Activated CD8-positive, alpha-beta memory T cell treated with anti-CD3 and anti-CD28 coated beads, Interleukin-2, amount 50 U/mL, for 24 hours (primary cell): ENCODE results near the gene MSI2.

ENCODE experiments used
- DNase-seq: peaks from one replicate; pipeline ENCODE4 v3.0.0-alpha.2; 2020; ENCODE audit errors: extremely low read depth

Gene MSI2

DNA sequence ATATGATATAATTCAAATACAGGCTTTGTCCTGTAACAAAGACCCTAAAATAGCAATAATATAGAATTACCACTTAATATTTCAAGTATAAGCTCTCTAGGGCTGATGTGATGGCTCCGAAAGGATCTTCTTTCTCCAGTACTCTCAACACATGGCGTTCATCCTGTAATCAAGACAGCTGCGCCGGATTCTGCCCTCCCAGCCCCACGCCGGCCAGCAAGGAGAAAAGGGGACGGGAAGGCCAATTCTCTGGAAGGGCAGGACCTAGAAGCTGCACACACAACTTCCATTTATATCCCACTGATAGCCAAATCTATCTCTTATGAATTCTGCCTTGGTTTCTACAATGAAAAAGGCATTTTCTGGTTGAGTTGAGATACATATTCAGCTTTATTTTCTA, 456.8 kb downstream of the MSI2 start:
- DNase-seq: no peak

- DNase-seq: no peak
Observed at GRCh38 chr17:57714665-57715180, 458.4 kb downstream of the MSI2 start.

- no peak for DNase-seq
Observed at GRCh38 chr17:57715981-57716380, 459.7 kb downstream of the MSI2 start.

DNA sequence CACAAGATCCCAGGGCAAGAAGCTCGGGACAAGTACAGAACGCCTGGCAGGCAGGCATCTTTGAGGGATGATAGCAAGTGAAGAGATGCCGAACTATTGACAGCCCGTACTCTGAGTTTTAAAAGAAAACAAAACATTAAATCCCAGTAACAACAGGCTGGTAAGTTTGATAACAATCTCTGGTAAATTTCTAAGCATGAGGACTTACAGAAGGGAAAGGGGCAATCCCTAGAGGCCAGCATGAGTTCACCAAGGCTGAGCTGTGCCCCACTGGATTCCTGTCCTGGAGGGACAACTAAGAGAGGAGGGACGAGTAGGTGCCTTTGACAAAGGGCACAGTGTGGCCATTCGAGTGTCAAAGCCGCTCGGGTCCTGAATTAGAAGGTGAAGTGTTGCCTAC, 462.6 kb downstream of the MSI2 start:
- no peak for DNase-seq

- DNase-seq: no peak
Observed at GRCh38 chr17:57720386-57721035, 464.2 kb downstream of the MSI2 start.

DNA sequence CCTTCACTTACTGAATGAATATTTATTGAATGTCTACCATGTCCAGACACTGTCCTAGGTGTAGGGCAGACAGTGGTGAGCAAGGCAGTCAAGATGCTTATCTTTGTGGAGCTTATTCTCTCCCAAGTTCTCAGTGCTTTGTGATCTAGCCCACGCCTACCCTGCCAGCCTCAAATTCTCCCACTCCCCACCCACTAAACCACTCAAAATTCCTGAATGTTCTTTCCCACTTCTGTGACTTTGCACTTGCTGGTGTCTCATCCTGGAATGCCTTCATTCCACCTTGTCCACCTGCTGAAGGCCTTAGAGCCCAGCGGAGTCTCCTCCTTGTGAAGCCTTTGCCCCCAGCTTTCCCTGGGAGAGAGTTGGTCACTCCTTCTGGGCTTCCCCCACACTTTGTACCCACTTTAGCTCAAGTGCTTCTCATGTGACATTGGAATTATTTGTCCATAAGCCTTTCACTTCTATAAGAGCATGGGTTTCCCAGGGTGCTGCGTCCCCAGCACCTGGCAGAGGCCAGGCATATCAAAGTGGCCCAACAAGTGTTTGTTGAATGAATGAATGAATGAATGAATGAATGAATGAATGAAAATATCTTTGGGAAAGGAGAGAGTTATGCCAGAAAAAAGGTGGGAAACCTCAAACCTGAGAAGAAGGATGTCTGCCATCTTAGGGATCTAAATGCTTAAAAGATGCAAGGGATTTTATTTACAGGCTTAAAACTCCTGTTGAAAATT, 465.8 kb downstream of the MSI2 start:
- no peak for DNase-seq

GRCh38 chr17:57722704-57723043, 466.4 kb downstream of the MSI2 start:
- no peak for DNase-seq

DNA sequence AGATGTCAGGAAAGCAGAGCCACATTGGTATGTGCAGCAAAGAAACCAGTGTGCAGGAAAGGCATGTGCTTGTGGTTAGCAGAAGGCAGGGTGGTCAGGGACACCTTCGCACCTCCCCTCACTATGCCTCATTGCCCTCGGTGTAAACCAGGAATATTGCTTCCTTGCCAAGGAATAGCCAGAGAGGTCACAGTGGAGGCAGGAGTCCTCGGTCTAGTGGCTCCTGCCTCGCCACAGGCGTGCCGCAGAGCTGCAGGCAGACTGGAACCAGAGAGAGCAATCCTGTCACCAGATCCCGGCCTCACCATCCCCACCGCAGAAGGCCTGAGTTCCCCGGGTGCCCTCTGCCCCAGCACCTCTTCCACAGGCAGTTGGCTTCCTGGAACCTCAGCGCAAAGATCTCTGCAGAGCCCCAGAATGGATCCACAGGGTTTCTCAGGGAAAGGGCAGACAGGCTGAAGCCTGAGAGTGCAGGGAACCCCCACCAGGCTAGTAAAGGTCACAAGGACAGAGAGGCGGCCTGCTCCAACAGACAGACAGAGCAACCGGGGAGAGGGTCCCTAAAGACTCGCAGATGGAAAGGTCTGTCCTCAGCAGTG, 467.2 kb downstream of the MSI2 start:
- no peak for DNase-seq

DNA sequence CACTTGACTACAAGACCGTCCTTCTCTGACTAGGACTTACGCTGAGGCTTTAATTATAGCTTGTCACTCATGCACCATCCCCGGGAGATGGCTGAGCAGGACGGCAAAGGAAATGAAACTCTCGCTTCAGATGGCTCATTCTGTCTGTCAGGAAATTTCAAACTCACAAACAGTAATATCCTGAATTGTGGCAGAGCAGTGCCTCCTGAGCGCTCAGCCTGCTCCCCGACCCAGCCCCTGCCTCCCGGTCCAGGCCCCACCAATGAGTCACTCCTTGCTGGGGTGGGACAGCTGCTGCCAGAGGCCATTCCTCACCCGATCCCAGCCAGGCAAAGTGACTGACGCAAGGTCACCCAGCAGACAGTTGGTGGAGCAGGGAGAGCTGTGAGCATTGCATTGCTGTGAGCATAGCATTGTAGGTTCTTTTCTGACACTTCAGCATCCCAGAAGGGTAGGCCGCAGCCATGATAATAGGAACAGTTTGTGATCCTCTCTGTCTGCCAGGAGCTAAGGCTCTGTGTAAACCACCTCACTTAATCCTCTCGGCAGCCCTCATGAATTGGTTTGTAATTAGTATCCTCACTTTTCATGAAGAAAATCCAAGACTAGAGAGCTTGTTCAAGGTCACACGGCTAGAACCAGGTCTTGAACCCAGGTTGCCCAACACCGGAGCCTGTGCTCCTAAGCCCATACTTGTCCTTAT, 467.9 kb downstream of the MSI2 start:
- no peak for DNase-seq

DNA sequence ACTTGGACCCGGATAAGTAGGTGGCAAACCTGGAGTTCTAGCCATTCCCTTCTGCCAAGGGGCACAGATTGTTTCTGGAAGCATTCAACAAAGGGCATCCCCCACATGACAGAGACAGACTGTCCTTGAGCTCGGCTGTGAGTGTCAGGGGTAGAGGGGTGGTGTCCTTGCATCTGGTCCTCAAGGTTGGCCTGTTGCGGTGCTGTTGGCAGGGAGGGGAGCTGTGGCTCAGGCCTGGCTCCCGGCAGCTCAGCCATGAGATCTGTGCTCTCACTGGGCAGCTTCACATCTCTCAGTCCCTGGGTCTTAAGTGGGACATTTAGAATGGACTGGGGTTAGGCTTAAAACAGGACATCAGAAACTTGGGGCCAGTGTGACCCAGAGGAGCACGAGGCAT, 468.4 kb downstream of the MSI2 start:
- DNase-seq: no peak

- no peak for DNase-seq
Observed at GRCh38 chr17:57726213-57726790, 470.0 kb downstream of the MSI2 start.

- DNase-seq: no peak
Observed at GRCh38 chr17:57726838-57727237, 470.5 kb downstream of the MSI2 start.

GRCh38 chr17:57727630-57728175, 471.4 kb downstream of the MSI2 start:
- DNase-seq: no peak

GRCh38 chr17:57730026-57730701, 473.8 kb downstream of the MSI2 start:
- no peak for DNase-seq

DNA sequence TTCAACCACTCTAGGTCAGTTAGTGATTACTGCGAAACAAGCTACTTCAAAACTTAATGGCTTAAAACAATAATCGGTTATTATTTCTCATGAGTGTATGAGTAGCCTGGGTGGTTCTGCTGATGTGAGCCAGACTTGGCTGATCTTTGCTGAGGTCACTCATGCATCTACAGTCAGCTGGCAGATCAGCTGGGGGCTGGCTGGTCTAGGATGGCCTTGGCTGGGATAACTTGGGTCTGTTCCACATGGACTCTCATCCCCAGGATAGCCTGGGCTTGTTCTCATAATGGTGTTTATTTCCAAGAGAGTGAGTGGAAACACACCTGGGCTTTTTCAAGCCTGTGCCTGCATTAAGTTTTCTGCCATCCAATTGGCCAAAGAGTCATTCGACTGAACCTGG, 475.7 kb downstream of the MSI2 start:
- no peak for DNase-seq

GRCh38 chr17:57733085-57733484, 476.8 kb downstream of the MSI2 start:
- no peak for DNase-seq
